Left lung (tissue), 10 donors: ENCODE results near the gene EDIL3. TPM values are rescaled to one million over a fixed set of nuclear protein-coding genes. Genes with fewer than 3 reads are reported as not detected.

Experiments
- ATAC-seq: fragments of 200-7000 bp; cut with Tn5 transposase; one replicate; pipeline ENCODE4 v1.9.1; 2020; ENCODE audit warnings: moderate library complexity
- DNase-seq, 4 donors: peaks; one replicate each; pipeline ENCODE4 v3.0.0-alpha.2; 2013 to 2020
- H3K27ac ChIP-seq, 2 donors: fragments of 200-600 bp; sonication (generic) in 1 of 2; one replicate each; pipeline versions ENCODE4 v1.5.0 to v1.8.0; 2020 to 2021
- H3K27me3 ChIP-seq, 2 donors: fragments of 200-600 bp; sonication (generic) in 1 of 2; one replicate each; pipeline versions ENCODE4 v1.5.0 to v1.8.0; 2020 to 2021
- H3K36me3 ChIP-seq, 2 donors: fragments of 200-600 bp; sonication (generic) in 1 of 2; one replicate each; pipeline versions ENCODE4 v1.5.0 to v1.8.0; 2020 to 2021
- H3K4me1 ChIP-seq, 2 donors: fragments of 200-600 bp; one replicate each; pipeline ENCODE4 v1.8.0; 2021
- H3K4me3 ChIP-seq, 2 donors: fragments of 200-600 bp; sonication (generic) in 1 of 2; one replicate each; pipeline versions ENCODE4 v1.5.0 to v1.8.0; 2020 to 2021; ENCODE audit warnings: mild to moderate bottlenecking in 1 of 2
- H3K9me3 ChIP-seq, 2 donors: fragments of 200-600 bp; sonication (generic) in 1 of 2; one replicate each; pipeline versions ENCODE4 v1.5.0 to v1.8.0; 2020 to 2021
- intact Hi-C, 2 donors: fragments of 100-400 bp; cut with DNase I; formaldehyde crosslinking; loops; one replicate each; pipeline versions ENCODE4 v1.11.2 to v1.14.2; 2022
- polyA plus RNA-seq, 6 donors: library from polyadenylated mRNA; unstranded; fragments of 120-200 nt; gene quantifications; one replicate each; pipeline ENCODE4 v1.2.1, GENCODE V29; 2013; ENCODE audit not compliant: insufficient read length in 6 of 6
- total RNA-seq, 2 donors: library from RNA; stranded (reverse); fragmentation: NEBNext Ultra II Directional; extraction: Animal tissue kit (Norgen Biotek cat#: 25700); gene quantifications; one replicate each; pipeline ENCODE4 v1.2.1, GENCODE V29; 2021
- TF ChIP-seq, protein P1 (sequence below), 2 donors: fragments of 200-600 bp; sonication (generic) in 1 of 2; IDR thresholded peaks; one replicate each; pipeline versions ENCODE4 v1.5.0 to v1.8.0; 2021; ENCODE audit warnings: antibody characterized with exemption in 2 of 2
- donor health status: DM: no; HTN: yes; CAD: no.
- donor health status: DM: no; HTN: no; CAD: no.

Gene EDIL3
- total and polyA plus RNA-seq, 8 donors, result 20.6 to 59.9 (median 42.3) TPM

DNA sequence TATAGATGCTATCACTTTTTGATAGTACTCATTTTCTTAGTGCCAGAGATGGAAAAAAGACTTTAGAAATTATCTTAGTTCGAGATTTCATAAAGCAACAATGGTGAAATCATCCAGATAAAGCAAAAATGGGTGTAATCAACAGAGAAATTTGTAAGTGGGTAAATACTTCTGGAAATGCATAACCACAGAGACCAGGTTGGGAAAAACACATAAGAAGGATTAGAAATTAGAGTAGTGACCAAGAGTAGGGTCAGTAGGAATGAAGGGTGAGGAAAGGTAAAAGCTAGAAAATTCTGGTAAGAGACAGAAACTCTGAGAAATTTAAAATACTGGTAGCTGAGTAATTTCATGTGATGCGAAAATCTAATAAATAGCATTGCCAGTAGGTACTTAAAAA is 11.2 kb downstream of the EDIL3 start:
- peaks cover 0 to 4% of the 10 kb centered on the region in 2 donors for H3K4me1 ChIP-seq
- ATAC-seq (no peak), DNase-seq (no peak)
- TF ChIP-seq, protein P1, sequence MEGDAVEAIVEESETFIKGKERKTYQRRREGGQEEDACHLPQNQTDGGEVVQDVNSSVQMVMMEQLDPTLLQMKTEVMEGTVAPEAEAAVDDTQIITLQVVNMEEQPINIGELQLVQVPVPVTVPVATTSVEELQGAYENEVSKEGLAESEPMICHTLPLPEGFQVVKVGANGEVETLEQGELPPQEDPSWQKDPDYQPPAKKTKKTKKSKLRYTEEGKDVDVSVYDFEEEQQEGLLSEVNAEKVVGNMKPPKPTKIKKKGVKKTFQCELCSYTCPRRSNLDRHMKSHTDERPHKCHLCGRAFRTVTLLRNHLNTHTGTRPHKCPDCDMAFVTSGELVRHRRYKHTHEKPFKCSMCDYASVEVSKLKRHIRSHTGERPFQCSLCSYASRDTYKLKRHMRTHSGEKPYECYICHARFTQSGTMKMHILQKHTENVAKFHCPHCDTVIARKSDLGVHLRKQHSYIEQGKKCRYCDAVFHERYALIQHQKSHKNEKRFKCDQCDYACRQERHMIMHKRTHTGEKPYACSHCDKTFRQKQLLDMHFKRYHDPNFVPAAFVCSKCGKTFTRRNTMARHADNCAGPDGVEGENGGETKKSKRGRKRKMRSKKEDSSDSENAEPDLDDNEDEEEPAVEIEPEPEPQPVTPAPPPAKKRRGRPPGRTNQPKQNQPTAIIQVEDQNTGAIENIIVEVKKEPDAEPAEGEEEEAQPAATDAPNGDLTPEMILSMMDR (IDR thresholded peaks at IDR 0.05), result no peak
- no peaks in the 10 kb centered on the region for H3K27me3 ChIP-seq
- intact Hi-C loops, result no loop called here
- H3K9me3 ChIP-seq, result no peaks in the 10 kb centered on the region
- H3K27ac ChIP-seq, result no peak overlapping the region
- no peaks in the 10 kb centered on the region for H3K36me3 ChIP-seq
- no peak overlapping the region for H3K4me3 ChIP-seq

DNA sequence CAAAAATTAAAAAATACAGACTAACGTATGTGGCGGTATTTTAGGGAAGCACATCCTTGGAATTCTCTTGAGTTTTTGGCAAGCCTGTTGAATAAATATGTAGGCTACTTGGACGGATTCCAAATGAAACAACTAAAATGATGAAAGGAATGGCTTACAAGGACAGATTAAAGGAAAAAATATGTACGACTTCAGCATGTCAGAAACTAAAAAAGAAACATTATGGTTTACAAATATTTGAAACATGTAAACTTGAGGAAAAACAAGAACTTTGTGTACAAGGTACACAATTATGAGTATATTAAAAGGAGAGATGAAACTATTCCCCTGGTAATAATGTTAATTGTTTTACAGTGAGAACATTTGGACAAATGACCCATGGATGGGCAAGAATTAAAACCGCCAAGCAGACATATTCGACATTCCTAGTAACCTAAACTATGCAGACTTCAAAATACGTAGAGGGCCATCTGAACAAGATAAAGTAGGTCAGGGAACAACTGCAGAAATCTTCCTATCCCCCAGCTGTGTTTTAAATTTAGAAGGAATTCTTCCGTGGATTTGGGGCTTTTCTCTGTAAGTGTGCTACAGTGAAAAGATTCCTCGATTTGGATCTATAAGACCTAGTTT is 12.5 kb downstream of the EDIL3 start:
- peaks cover 0 to 4% of the 10 kb centered on the region in 2 donors for H3K4me1 ChIP-seq
- H3K9me3 ChIP-seq, result no peaks in the 10 kb centered on the region
- DNase-seq (peak in 1 of 4 donors; percentile 23), ATAC-seq (no peak)
- H3K27ac ChIP-seq, result peak overlapping the region in 1 of 2 donors; percentile 27
- TF ChIP-seq, protein P1 (IDR thresholded peaks at IDR 0.05), result no peak
- intact Hi-C loops, result no loop called here
- no peaks in the 10 kb centered on the region for H3K27me3 ChIP-seq
- H3K4me3 ChIP-seq, result no peak overlapping the region
- no peaks in the 10 kb centered on the region for H3K36me3 ChIP-seq

DNA sequence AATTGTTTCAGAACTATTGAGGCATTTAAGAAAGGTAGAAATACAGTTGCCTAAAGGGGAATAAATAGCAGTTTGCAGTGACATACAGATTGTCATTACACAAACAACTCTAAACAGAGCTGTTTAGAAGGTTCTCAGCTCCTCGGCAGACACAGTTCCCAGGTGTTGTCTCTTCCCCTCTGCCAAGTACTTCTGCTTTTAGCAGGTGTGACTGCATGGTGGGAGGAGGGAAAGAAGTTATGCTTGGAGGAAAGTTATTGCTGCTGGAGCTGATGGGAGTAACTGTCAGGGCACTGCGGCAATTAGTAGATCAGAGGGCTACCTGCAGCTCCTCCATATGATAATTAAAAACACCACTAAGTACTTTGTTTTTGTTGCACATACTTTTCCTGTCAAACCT is 14.5 kb downstream of the EDIL3 start:
- no peak for DNase-seq
- Histone ChIP-seq H3K27me3 (no peaks in the 10 kb centered on the region), H3K36me3 (no peaks in the 10 kb centered on the region), H3K4me1 (no peaks in the 10 kb centered on the region), H3K9me3 (no peaks in the 10 kb centered on the region), H3K4me3 (no peak overlapping the region), H3K27ac (no peak overlapping the region)
- peak; percentile 17 for ATAC-seq
- intact Hi-C loops, result no loop called here
- TF ChIP-seq, protein P1 (IDR thresholded peaks at IDR 0.05), result no peak

DNA sequence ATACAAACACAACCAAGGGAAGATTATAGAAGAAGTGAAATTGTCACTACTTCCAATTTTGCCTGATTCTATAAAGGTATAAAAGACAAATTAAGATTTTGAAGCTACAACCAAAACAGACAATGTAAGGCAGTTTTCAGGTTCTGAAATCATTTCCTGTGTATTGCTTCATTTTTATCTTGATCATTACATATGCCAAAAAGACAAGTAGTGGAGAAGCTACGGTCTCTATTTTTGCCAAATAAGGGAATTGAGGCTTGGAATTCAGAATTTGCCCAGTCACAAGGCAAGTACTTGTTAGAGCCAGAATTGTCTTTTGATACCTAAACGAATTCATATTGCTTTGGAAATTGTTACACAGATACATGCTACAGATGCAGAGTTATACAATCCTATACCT is 20.6 kb downstream of the EDIL3 start:
- Histone ChIP-seq H3K9me3 (no peaks in the 10 kb centered on the region), H3K4me3 (no peak overlapping the region), H3K27ac (no peak overlapping the region), H3K36me3 (no peaks in the 10 kb centered on the region), H3K4me1 (no peaks in the 10 kb centered on the region), H3K27me3 (no peaks in the 10 kb centered on the region)
- TF ChIP-seq, protein P1 (IDR thresholded peaks at IDR 0.05), result no peak
- DNase-seq (no peak), ATAC-seq (no peak)
- intact Hi-C loops, result no loop called here

DNA sequence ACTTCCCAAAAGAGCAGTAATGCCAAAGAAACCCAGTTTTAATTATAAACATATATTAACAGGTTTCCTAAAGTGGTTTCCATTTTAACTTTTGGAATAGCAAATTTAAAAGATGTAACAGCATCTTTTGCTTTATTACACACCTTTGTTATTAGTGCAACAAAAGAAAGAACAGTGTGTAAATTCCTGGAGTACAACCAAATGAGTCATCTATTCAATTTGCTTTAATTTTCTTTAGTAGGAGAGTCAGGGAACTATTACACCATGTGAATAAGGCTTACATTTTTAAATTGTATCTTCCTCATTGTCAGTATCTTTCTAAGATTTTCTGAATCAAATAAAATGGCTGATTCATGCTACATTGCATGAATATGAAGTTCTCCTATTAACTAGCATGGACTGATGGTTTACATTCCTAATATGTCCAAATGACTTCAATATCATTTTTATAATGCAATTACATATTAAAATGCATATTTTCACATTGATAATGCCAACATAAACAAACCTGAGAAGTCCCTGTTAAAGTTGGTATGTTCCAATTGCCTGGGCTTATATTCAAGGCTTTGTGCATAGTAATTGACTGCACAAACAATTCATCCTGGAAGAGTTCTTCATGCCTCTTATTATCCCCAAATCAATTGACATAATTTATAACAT is 22.5 kb downstream of the EDIL3 start:
- ATAC-seq, result no peak
- TF ChIP-seq, protein P1 (IDR thresholded peaks at IDR 0.05), result no peak
- intact Hi-C loops, result no loop called here
- Histone ChIP-seq H3K4me3 (no peak overlapping the region), H3K27ac (no peak overlapping the region), H3K27me3 (no peaks in the 10 kb centered on the region), H3K9me3 (no peaks in the 10 kb centered on the region), H3K36me3 (no peaks in the 10 kb centered on the region), H3K4me1 (no peaks in the 10 kb centered on the region)
- no peak for DNase-seq
